SH-SY5Y (cell line): Measurements from ENCODE around the gene RGL1.

Experiments
- GATA2 ChIP-seq: IDR thresholded peaks from 2 replicates; pipeline ENCODE4 v1.6.1; 2011; ENCODE audit warnings: mild to moderate bottlenecking, low read depth, low read length
- GATA3 ChIP-seq: IDR thresholded peaks from 2 replicates; pipeline ENCODE4 v1.6.1; 2011; ENCODE audit warnings: low read depth, mild to moderate bottlenecking, low read length, moderate library complexity

DNA sequence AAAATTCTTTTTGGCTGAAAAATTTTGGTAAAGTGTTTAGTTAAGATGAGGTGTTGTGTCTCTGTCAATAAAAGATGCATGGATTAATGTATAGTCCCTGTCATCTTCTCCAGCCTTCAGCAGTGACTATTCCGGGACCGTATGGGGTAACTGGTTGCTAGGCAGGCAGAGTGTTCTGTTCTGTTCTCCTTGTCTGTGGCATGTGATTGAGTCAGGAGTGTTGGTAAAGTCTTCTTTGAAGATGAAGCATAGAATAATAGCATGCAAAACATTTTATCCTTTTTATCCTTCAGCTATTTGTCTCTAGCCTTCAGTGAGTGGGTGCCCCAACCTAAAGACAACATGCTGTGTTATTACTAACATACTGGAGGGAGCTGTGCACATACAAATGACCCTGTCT is 74.6 kb downstream of the RGL1 start:
- TF ChIP-seq GATA3 (no peak), GATA2 (no peak)
